GM12878 (cell line): ENCODE results near the gene ANO10. TPM values are rescaled to one million over a fixed set of nuclear protein-coding genes. Genes with fewer than 3 reads are reported as not detected.
"Not testable (repeated sequence)": the region's sequence is repeated elsewhere in the genome, so short reads cannot be mapped to it uniquely, and the experiment has no call there.

Experiments
- ATAC-seq: fragments of 200-7000 bp; cut with Tn5 transposase; 3 replicates; pipeline ENCODE4 v1.9.1; 2020; ENCODE audit warnings: mild to moderate bottlenecking, moderate library complexity
- BruUV-seq: library from RNA; stranded (reverse); fragments of 400-500 nt; replicated peaks from 2 replicates; lab custom pipeline; 2021; lab: Mats Ljungman, UMichigan
- CTCF ChIA-PET: fragments of 300-600 bp; sonication (Branson Sonifier 250); formaldehyde crosslinking; extraction: SDS; loops from one replicate; lab custom pipeline; 2021; ENCODE audit warnings: inconsistent platforms; lab: Yijun Ruan, JAX
- POLR2A ChIA-PET: fragments of 350-600 bp; formaldehyde crosslinking; extraction: SDS; loops from one replicate; lab custom pipeline; 2021; ENCODE audit warnings: inconsistent platforms; lab: Charles Lee
- RAD21 ChIA-PET: fragments of 300-600 bp; sonication (Branson Sonifier 250); formaldehyde crosslinking; loops from one replicate; lab custom pipeline; 2023; ENCODE audit warnings: antibody characterized with exemption; ENCODE audit not compliant: unreplicated experiment; lab: Charles Lee
- SMC1A ChIA-PET: fragments of 300-600 bp; sonication (Branson Sonifier 250); formaldehyde crosslinking; loops from one replicate; lab custom pipeline; 2023; ENCODE audit not compliant: unreplicated experiment, uncharacterized antibody; lab: Charles Lee
- DNase-seq: peaks from one replicate; pipeline ENCODE4 v3.0.0-alpha.2; 2011; ENCODE audit warnings: low read depth, low spot score
- FAIRE-seq: peaks from 3 replicates; lab custom pipeline; 2011; peaks lifted over from hg19 to GRCh38; lab: Jason Lieb, UNC
- H2AFZ ChIP-seq: 2 replicates; pipeline ENCODE4 v1.6.0; 2011; ENCODE audit warnings: low read depth, low read length, control low read depth; ENCODE audit not compliant: control insufficient read depth
- H3K27ac ChIP-seq: 2 replicates; pipeline ENCODE4 v1.5.1; 2011; ENCODE audit warnings: control low read depth; ENCODE audit not compliant: control insufficient read depth, insufficient read depth
- H3K27me3 ChIP-seq, 2 experiments: replicated peaks in 1 of 2; 2 replicates each; pipeline versions ENCODE4 v1.6.0 to v1.6.1; 2011; ENCODE audit warnings: low read length in 1 of 2; ENCODE audit not compliant: control insufficient read depth in 2 of 2, insufficient read depth in 2 of 2
- H3K36me3 ChIP-seq, 2 experiments: 2 replicates each; pipeline ENCODE4 v1.5.1; 2011; ENCODE audit warnings: low read length in 1 of 2; ENCODE audit not compliant: control insufficient read depth in 2 of 2, insufficient read depth in 2 of 2
- H3K4me1 ChIP-seq: 2 replicates; pipeline ENCODE4 v1.6.1; 2011; ENCODE audit warnings: mild to moderate bottlenecking, low read length, moderate library complexity, mixed read lengths; ENCODE audit not compliant: control insufficient read depth, insufficient read depth
- H3K4me2 ChIP-seq: 2 replicates; pipeline ENCODE4 v1.6.0; 2011; ENCODE audit warnings: control low read depth; ENCODE audit not compliant: control insufficient read depth, insufficient read depth
- H3K4me3 ChIP-seq: fragments of 200-600 bp; sonication (generic); 2 replicates; pipeline ENCODE4 v1.5.1; 2016
- H3K79me2 ChIP-seq: 2 replicates; pipeline ENCODE4 v1.6.0; 2011; ENCODE audit warnings: low read length; ENCODE audit not compliant: control insufficient read depth, insufficient read depth
- H3K9ac ChIP-seq: 2 replicates; pipeline ENCODE4 v1.8.0; 2011; ENCODE audit warnings: low read length, control low read depth, mixed read lengths; ENCODE audit not compliant: control insufficient read depth, insufficient read depth
- H3K9me3 ChIP-seq: replicated peaks from 3 replicates; pipeline ENCODE4 v1.5.1; 2011; ENCODE audit warnings: mild to moderate bottlenecking, low read length; ENCODE audit not compliant: control insufficient read depth, insufficient read depth
- H4K20me1 ChIP-seq: 2 replicates; pipeline ENCODE4 v1.6.0; 2011; ENCODE audit not compliant: control insufficient read depth, insufficient read depth
- BMI1 ChIP-seq: fragments of 450-650 bp; IDR thresholded peaks from 2 replicates; pipeline ENCODE4 v1.6.1; 2016; ENCODE audit warnings: mild to moderate bottlenecking, moderate library complexity, borderline replicate concordance
- CBX3 ChIP-seq: fragments of 200-600 bp; sonication (generic); IDR thresholded peaks from 2 replicates; pipeline ENCODE4 v1.6.1; 2016; ENCODE audit warnings: low read depth, borderline replicate concordance
- GATAD2B ChIP-seq: fragments of 450-650 bp; conservative IDR thresholded peaks from 2 replicates; pipeline ENCODE4 v1.6.1; 2017; ENCODE audit warnings: low read depth, mild to moderate bottlenecking, moderate library complexity
- HDAC2 ChIP-seq: fragments of 200-600 bp; sonication (generic); IDR thresholded peaks from 2 replicates; pipeline ENCODE4 v1.6.1; 2017
- HDAC6 ChIP-seq: fragments of 200-600 bp; sonication (generic); IDR thresholded peaks from one replicate; pipeline ENCODE4 v1.8.0; 2017; ENCODE audit warnings: antibody characterized with exemption; ENCODE audit not compliant: unreplicated experiment
- IKZF1 ChIP-seq: fragments of 450-650 bp; conservative IDR thresholded peaks from 2 replicates; pipeline ENCODE4 v1.6.1; 2017; ENCODE audit warnings: antibody characterized with exemption, mild to moderate bottlenecking
- MTA2 ChIP-seq: fragments of 450-650 bp; IDR thresholded peaks from 2 replicates; pipeline ENCODE4 v1.6.1; 2016; ENCODE audit warnings: low read depth, mild to moderate bottlenecking, moderate library complexity
- NFXL1 ChIP-seq: fragments of 450-650 bp; IDR thresholded peaks from 2 replicates; pipeline ENCODE4 v1.6.1; 2017; ENCODE audit warnings: antibody characterized with exemption, mild to moderate bottlenecking, borderline replicate concordance
- NFYA ChIP-seq: IDR thresholded peaks from 2 replicates; pipeline ENCODE4 v1.6.1; 2011; ENCODE audit warnings: low read depth, mild to moderate bottlenecking, low read length, improper control_type of control experiment, borderline replicate concordance
- PAX8 ChIP-seq: fragments of 450-650 bp; IDR thresholded peaks from 2 replicates; pipeline ENCODE4 v1.6.1; 2017; ENCODE audit warnings: mild to moderate bottlenecking, moderate library complexity
- POU2F2 ChIP-seq: IDR thresholded peaks from 3 replicates; pipeline ENCODE4 v1.6.1; 2011; ENCODE audit warnings: low read depth, mild to moderate bottlenecking, low read length, borderline replicate concordance
- SUPT20H ChIP-seq: IDR thresholded peaks from 2 replicates; pipeline ENCODE4 v1.6.1; 2011; ENCODE audit warnings: low read depth, mild to moderate bottlenecking, low read length, moderate library complexity, borderline replicate concordance; ENCODE audit not compliant: control insufficient read depth
- TARDBP ChIP-seq: IDR thresholded peaks from 2 replicates; pipeline ENCODE4 v1.6.1; 2016; ENCODE audit warnings: borderline replicate concordance
- YY1 ChIP-seq: IDR thresholded peaks from 2 replicates; pipeline ENCODE4 v1.6.1; 2011; ENCODE audit warnings: low read depth, mild to moderate bottlenecking, low read length
- WGBS: methylation state at CpG from one replicate; pipeline ENCODE4 v1.1.6; 2016; ENCODE audit warnings: low lambda C conversion rate; ENCODE audit not compliant: insufficient replicate concordance, insufficient coverage; ENCODE audit errors: missing lambda C conversion rate; 5-methylcytosine and 5-hydroxymethylcytosine counted together
- in situ Hi-C: fragments of 300-500 bp; cut with MboI; formaldehyde crosslinking; loops from 9 replicates; pipeline ENCODE4 v1.14.3; 2018; ENCODE audit warnings: mixed read lengths
- intact Hi-C: fragments of 100-400 bp; cut with micrococcal nuclease; formaldehyde crosslinking; loops from one replicate; pipeline ENCODE4 v1.14.2; 2022; ENCODE audit not compliant: unreplicated experiment
- polyA plus RNA-seq, 11 experiments: library from polyadenylated mRNA; depleted of rRNA in 4 of 11; unstranded in 6 of 11; stranded (reverse) in 5 of 11; fragments of >200 nt; fragmentation: Nextera tagmentation in 4 of 11; fragmentation: Illumina TruSeq in 1 of 11; extraction: Ambion mirVana in 4 of 11; extraction: Trizol in 1 of 11; gene quantifications; 1 replicate in 1 of 11; 2 replicates in 10 of 11; pipeline versions ENCODE4 v1.2.1 to v1.2.3, GENCODE V29; 2011 to 2016; ENCODE audit warnings: inconsistent platforms in 2 of 11, missing spikeins in 2 of 11, low read depth in 1 of 11
- total RNA-seq, 4 experiments: library from RNA; depleted of rRNA in 3 of 4; stranded (reverse); fragments of >200 nt in 3 of 4; fragmentation: Illumina TruSeq in 1 of 4; extraction: Trizol in 1 of 4; gene quantifications; 2 replicates each; pipeline versions ENCODE4 v1.2.1 to v1.2.3, GENCODE V29; 2013 to 2021
- TF ChIP-seq, protein P1 (sequence below): fragments of 450-650 bp; IDR thresholded peaks from 2 replicates; pipeline ENCODE4 v1.6.1; 2016; ENCODE audit warnings: mild to moderate bottlenecking

ANO10 gene
- total and polyA plus RNA-seq, 10 of the 15 experiments (the other 5 are each of a cell fraction or from before 2014, with no cell fraction given): 0.29 to 21.9 (median 1.6) TPM

DNA sequence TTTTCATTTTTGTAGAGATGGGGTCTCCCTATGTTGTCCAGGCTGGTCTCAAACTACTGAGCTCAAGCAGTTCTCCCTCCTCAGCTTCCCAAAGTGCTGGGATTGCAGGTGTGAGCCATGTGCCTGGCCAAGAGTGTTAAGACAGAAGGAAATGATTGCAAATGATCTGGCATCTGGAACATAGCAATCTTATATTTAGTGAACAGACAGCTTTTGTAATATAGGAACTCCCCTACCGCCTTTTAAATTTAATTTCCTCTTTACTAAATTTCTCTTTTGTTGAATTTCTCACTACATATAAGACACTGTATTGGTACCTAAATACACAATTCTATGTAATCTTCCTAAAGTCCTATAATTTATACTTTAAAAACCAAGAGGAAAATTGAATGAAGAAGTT is 13.1 kb downstream of the ANO10 start:
- Histone ChIP-seq H3K27ac (no peak overlapping the region), H3K27me3 (no peaks in the 10 kb centered on the region), H3K9ac (no peak overlapping the region), H4K20me1 (no peaks in the 10 kb centered on the region), H3K36me3 (no peaks in the 10 kb centered on the region), H3K4me3 (no peak overlapping the region), H3K9me3 (no peaks in the 10 kb centered on the region), H3K79me2 (no peaks in the 10 kb centered on the region), H3K4me1 (no peaks in the 10 kb centered on the region), H2AFZ (no peak overlapping the region), H3K4me2 (no peak overlapping the region)
- ChIA-PET CTCF (no interaction called here), SMC1A (no interaction called here), RAD21 (no interaction called here), POLR2A (interaction anchor here (0.6 kb wide), 1 partner anchor 30 kb away, joined by 3 read pairs; no protein-coding TSS in a partner anchor)
- intact Hi-C loops: no loop called here
- BruUV-seq: no TSS peak
- FAIRE-seq: no peak
- in situ Hi-C loops: no loop called here
- TF ChIP-seq HDAC2 (no peak), POU2F2 (no peak), YY1 (no peak)
- WGBS: 85% methylated on average over 1 of the region's 1 CpG
- DNase-seq: no peak
- no peak for ATAC-seq

DNA sequence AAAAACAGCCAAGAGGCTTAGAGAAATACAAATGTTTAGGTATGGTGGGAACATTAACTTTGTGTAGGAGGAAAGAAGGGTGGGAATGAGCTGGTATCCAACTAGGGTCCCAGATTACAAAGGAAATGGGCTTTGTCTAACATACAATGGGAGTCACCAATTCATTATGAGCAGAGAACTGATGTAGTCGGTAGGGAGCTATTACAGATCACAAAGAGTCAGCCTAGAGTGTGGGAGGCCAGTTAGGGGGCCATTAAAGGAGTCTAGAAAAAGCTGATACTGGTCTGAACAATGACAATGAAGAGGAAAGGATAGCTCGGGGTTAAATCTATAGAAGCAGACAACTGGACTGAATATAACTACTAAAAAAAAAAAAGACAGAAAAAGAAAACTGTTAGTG is 15.5 kb downstream of the ANO10 start:
- no peak for FAIRE-seq
- no peaks in the 10 kb centered on the region for H3K27me3 ChIP-seq
- ATAC-seq: no peak

DNA sequence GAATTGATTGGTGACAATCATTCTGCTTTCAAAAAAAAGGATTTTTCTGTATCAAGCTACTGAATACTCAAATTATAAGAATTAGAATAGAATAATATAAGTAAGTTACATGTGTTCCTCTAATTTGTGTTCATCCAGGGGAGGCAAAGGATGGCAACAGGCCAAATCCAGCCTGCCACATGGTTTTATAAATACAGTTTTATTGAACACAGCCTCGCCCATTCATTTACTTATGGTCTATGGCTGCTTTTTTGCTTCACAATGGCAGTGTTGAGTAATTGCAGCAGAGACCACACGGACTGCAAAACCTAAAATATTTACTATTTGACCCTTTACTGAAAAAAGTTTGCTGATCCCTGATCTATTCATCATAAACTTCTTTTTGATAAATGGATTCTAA is 21.9 kb downstream of the ANO10 start:
- H3K36me3 ChIP-seq, BruUV-seq, intact Hi-C loops, FAIRE-seq, SMC1A ChIA-PET, H2AFZ ChIP-seq, H3K79me2 ChIP-seq, ATAC-seq, H3K9me3 ChIP-seq, H3K4me3 ChIP-seq, RAD21 ChIA-PET, H3K4me1 ChIP-seq, in situ Hi-C loops, DNase-seq, H4K20me1 ChIP-seq, H3K27me3 ChIP-seq, H3K9ac ChIP-seq, H3K4me2 ChIP-seq, H3K27ac ChIP-seq: not testable (repeated sequence)
- 11% methylated on average over 2 of the region's 2 CpGs for WGBS
- POLR2A ChIA-PET: interaction anchor here (0.7 kb wide), 1 partner anchor 83 kb away, joined by 3 read pairs; no protein-coding TSS in a partner anchor
- CTCF ChIA-PET: interaction anchor here (0.6 kb wide), 1 partner anchor 256 kb away, joined by 3 read pairs; no protein-coding TSS in a partner anchor

More for the DNA sequence above, 15.5 kb downstream of the ANO10 start:
- Histone ChIP-seq H2AFZ (no peak overlapping the region), H3K4me1 (no peaks in the 10 kb centered on the region), H3K79me2 (no peaks in the 10 kb centered on the region), H3K9ac (no peak overlapping the region), H3K4me3 (no peak overlapping the region), H3K9me3 (no peaks in the 10 kb centered on the region), H3K27ac (no peak overlapping the region), H3K4me2 (no peak overlapping the region), H3K36me3 (no peaks in the 10 kb centered on the region; a peak in 1 of 4 replicates), H4K20me1 (no peaks in the 10 kb centered on the region)
- BruUV-seq: no TSS peak
- intact Hi-C loops: no loop called here
- in situ Hi-C loops: no loop called here
- POLR2A ChIA-PET: no interaction called here
- no peak for DNase-seq
- SMC1A ChIA-PET: interaction anchor here (0.5 to 1.0 kb wide), 2 partner anchors 10 to 68 kb away, joined by 3 to 5 read pairs; no protein-coding TSS in a partner anchor
- WGBS: 32% methylated on average over 2 of the region's 2 CpGs
- TF ChIP-seq SUPT20H (no peak), HDAC6 (no peak), PAX8 (no peak), NFXL1 (no peak), BMI1 (no peak), CBX3 (no peak), NFYA (no peak), GATAD2B (no peak), TARDBP (no peak), IKZF1 (no peak), MTA2 (no peak)
- TF ChIP-seq, protein P1, sequence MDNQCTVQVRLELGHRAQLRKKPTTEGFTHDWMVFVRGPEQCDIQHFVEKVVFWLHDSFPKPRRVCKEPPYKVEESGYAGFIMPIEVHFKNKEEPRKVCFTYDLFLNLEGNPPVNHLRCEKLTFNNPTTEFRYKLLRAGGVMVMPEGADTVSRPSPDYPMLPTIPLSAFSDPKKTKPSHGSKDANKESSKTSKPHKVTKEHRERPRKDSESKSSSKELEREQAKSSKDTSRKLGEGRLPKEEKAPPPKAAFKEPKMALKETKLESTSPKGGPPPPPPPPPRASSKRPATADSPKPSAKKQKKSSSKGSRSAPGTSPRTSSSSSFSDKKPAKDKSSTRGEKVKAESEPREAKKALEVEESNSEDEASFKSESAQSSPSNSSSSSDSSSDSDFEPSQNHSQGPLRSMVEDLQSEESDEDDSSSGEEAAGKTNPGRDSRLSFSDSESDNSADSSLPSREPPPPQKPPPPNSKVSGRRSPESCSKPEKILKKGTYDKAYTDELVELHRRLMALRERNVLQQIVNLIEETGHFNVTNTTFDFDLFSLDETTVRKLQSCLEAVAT: no peak
- CTCF ChIA-PET: interaction anchor here (0.6 to 1.0 kb wide), 2 partner anchors 29 to 526 kb away, joined by 3 read pairs; no protein-coding TSS in a partner anchor
- RAD21 ChIA-PET: no interaction called here
